Naive B cell (primary cell): ENCODE measurements around the gene RNF144A. TPM values are rescaled to one million over a fixed set of nuclear protein-coding genes. Genes with fewer than 3 reads are reported as not detected.
"Not testable (repeated sequence)": the region's sequence is repeated elsewhere in the genome, so short reads cannot be mapped to it uniquely, and the experiment has no call there.

ENCODE experiments used
- ATAC-seq, 2 donors: fragments of 150-1000 bp; cut with Tn5 transposase; 2 replicates each; pipeline ENCODE4 v1.10.0; 2021; ENCODE audit warnings: low read depth in 2 of 2, mild to moderate bottlenecking in 2 of 2, moderate library complexity in 2 of 2
- DNase-seq: peaks from one replicate; pipeline ENCODE4 v3.0.0; 2022
- H3K27ac Mint-ChIP-seq, 6 donors: one replicate each; pipeline ENCODE4 v1.8.0; 2020 to 2022; ENCODE audit warnings: mild to moderate bottlenecking in 6 of 6, mixed read lengths in 6 of 6, moderate library complexity in 5 of 6, inconsistent platforms in 2 of 6
- H3K27me3 Mint-ChIP-seq, 3 donors: one replicate each; pipeline ENCODE4 v1.8.0; 2021 to 2022; ENCODE audit warnings: mixed read lengths in 3 of 3, mild to moderate bottlenecking in 1 of 3
- H3K36me3 Mint-ChIP-seq, 2 donors: one replicate each; pipeline ENCODE4 v1.8.0; 2020 to 2022; ENCODE audit warnings: mixed read lengths in 2 of 2, inconsistent platforms in 1 of 2, mild to moderate bottlenecking in 1 of 2
- H3K4me1 Mint-ChIP-seq, 3 donors: one replicate each; pipeline ENCODE4 v1.8.0; 2020 to 2022; ENCODE audit warnings: mixed read lengths in 3 of 3, inconsistent platforms in 1 of 3, mild to moderate bottlenecking in 1 of 3, moderate library complexity in 1 of 3
- H3K4me3 Mint-ChIP-seq, 8 donors: one replicate each; pipeline ENCODE4 v1.8.0; 2020 to 2022; ENCODE audit warnings: mild to moderate bottlenecking in 8 of 8, mixed read lengths in 8 of 8, moderate library complexity in 8 of 8, inconsistent platforms in 2 of 8
- H3K9me3 Mint-ChIP-seq, 7 donors: one replicate each; pipeline ENCODE4 v1.8.0; 2020 to 2022; ENCODE audit warnings: mixed read lengths in 7 of 7, mild to moderate bottlenecking in 5 of 7, inconsistent platforms in 2 of 7, moderate library complexity in 1 of 7
- polyA plus RNA-seq, 6 donors: library from polyadenylated mRNA; unstranded; fragments of 300-500 nt; fragmentation: Illumina TruSeq; gene quantifications; one replicate each; pipeline ENCODE4 v1.2.3, GENCODE V29; 2021; ENCODE audit warnings: low read depth in 6 of 6

Gene RNF144A
- polyA plus RNA-seq, 6 donors from 2014 or later, result 0.04 to 0.92 (median 0.16) TPM; not detected in 1

GRCh38 chr2:6982449-6982848 is 65.2 kb downstream of the RNF144A start:
- no peak overlapping the region for H3K4me3 Mint-ChIP-seq
- no peaks in the 10 kb centered on the region for H3K27me3 Mint-ChIP-seq
- peaks cover 0 to 19% (median 10%) of the 10 kb centered on the region in 7 donors for H3K9me3 Mint-ChIP-seq
- ATAC-seq (no peak), DNase-seq (no peak)
- H3K27ac Mint-ChIP-seq, result no peak overlapping the region
- H3K36me3 Mint-ChIP-seq, result peaks cover 12 to 17% of the 10 kb centered on the region in 2 donors
- no peaks in the 10 kb centered on the region for H3K4me1 Mint-ChIP-seq

- Mint-ChIP-seq H3K9me3 (peaks cover 0 to 19% (median 10%) of the 10 kb centered on the region in 7 donors), H3K27me3 (no peaks in the 10 kb centered on the region), H3K36me3 (peaks cover 12 to 17% of the 10 kb centered on the region in 2 donors), H3K4me3 (no peak overlapping the region), H3K27ac (peak overlapping the region in 1 of 6 donors; percentile 71), H3K4me1 (no peaks in the 10 kb centered on the region)
- ATAC-seq (no peak), DNase-seq (no peak)
These were observed 65.8 kb downstream of the RNF144A start for GRCh38 chr2:6982934-6983589.

- peaks cover 7 to 12% of the 10 kb centered on the region in 2 donors for H3K36me3 Mint-ChIP-seq
- H3K27me3 Mint-ChIP-seq, result no peaks in the 10 kb centered on the region
- ATAC-seq, result no peak
- H3K27ac Mint-ChIP-seq, result peak overlapping the region in 1 of 6 donors; percentile 5
- H3K9me3 Mint-ChIP-seq, result peaks cover 2 to 16% (median 7%) of the 10 kb centered on the region in 7 donors
- no peaks in the 10 kb centered on the region for H3K4me1 Mint-ChIP-seq
- peak overlapping the region in 1 of 8 donors; percentile 42 for H3K4me3 Mint-ChIP-seq
- no peak for DNase-seq
These were observed 69.2 kb downstream of the RNF144A start for GRCh38 chr2:6986301-6986911.

GRCh38 chr2:6986912-6987361 is 69.7 kb downstream of the RNF144A start:
- Mint-ChIP-seq H3K27me3 (no peaks in the 10 kb centered on the region), H3K27ac (peak overlapping the region in 1 of 6 donors; percentile 36), H3K4me3 (no peak overlapping the region), H3K4me1 (no peaks in the 10 kb centered on the region), H3K36me3 (peaks cover 2 to 6% of the 10 kb centered on the region in 2 donors), H3K9me3 (peaks cover 0 to 11% (median 4%) of the 10 kb centered on the region in 7 donors)
- ATAC-seq (no peak), DNase-seq (no peak)

GRCh38 chr2:6990871-6991270 is 73.7 kb downstream of the RNF144A start:
- peaks cover 0 to 5% of the 10 kb centered on the region in 2 donors for H3K36me3 Mint-ChIP-seq
- H3K27ac Mint-ChIP-seq, result no peak overlapping the region
- H3K4me1 Mint-ChIP-seq, result peaks cover 3 to 15% (median 10%) of the 10 kb centered on the region in 3 donors
- ATAC-seq (no peak), DNase-seq (no peak)
- peaks cover 0 to 9% (median 4%) of the 10 kb centered on the region in 7 donors for H3K9me3 Mint-ChIP-seq
- no peaks in the 10 kb centered on the region for H3K27me3 Mint-ChIP-seq
- no peak overlapping the region for H3K4me3 Mint-ChIP-seq

GRCh38 chr2:6992794-6993228 is 75.6 kb downstream of the RNF144A start:
- H3K4me1 Mint-ChIP-seq, result peaks cover 3 to 15% (median 10%) of the 10 kb centered on the region in 3 donors
- H3K9me3 Mint-ChIP-seq, result peaks cover 0 to 9% (median 4%) of the 10 kb centered on the region in 7 donors
- H3K4me3 Mint-ChIP-seq, result no peak overlapping the region
- DNase-seq (no peak), ATAC-seq (no peak)
- peaks cover 0 to 5% of the 10 kb centered on the region in 2 donors for H3K36me3 Mint-ChIP-seq
- H3K27me3 Mint-ChIP-seq, result no peaks in the 10 kb centered on the region
- no peak overlapping the region for H3K27ac Mint-ChIP-seq

- peak overlapping the region in 1 of 6 donors; percentile 88 for H3K27ac Mint-ChIP-seq
These were observed 76.0 kb downstream of the RNF144A start for GRCh38 chr2:6993229-6993640.

GRCh38 chr2:6993936-6994335 is 76.7 kb downstream of the RNF144A start:
- peak overlapping the region in 1 of 6 donors; percentile 64 for H3K27ac Mint-ChIP-seq
- peak overlapping the region in 3 of 8 donors; percentile 4 to 49 (median 15) for H3K4me3 Mint-ChIP-seq
- no peak for DNase-seq
- H3K4me1 Mint-ChIP-seq, result peaks cover 8 to 21% (median 18%) of the 10 kb centered on the region in 3 donors
- ATAC-seq, result no peak
- peaks cover 0 to 9% (median 4%) of the 10 kb centered on the region in 7 donors for H3K9me3 Mint-ChIP-seq
- no peaks in the 10 kb centered on the region for H3K27me3 Mint-ChIP-seq
- peaks cover 0 to 5% of the 10 kb centered on the region in 2 donors for H3K36me3 Mint-ChIP-seq

More at GRCh38 chr2:6993229-6993640, 76.0 kb downstream of the RNF144A start:
- ATAC-seq (no peak), DNase-seq (no peak)
- Mint-ChIP-seq H3K4me1 (peaks cover 3 to 15% (median 11%) of the 10 kb centered on the region in 3 donors), H3K4me3 (no peak overlapping the region), H3K36me3 (peaks cover 0 to 5% of the 10 kb centered on the region in 2 donors), H3K9me3 (peaks cover 0 to 9% (median 4%) of the 10 kb centered on the region in 7 donors), H3K27me3 (no peaks in the 10 kb centered on the region)

- peaks cover 0 to 5% of the 10 kb centered on the region in 2 donors for H3K36me3 Mint-ChIP-seq
- H3K4me1 Mint-ChIP-seq, result peaks cover 13 to 28% (median 25%) of the 10 kb centered on the region in 3 donors
- peaks cover 0 to 9% (median 4%) of the 10 kb centered on the region in 7 donors for H3K9me3 Mint-ChIP-seq
- no peaks in the 10 kb centered on the region for H3K27me3 Mint-ChIP-seq
- DNase-seq, result no peak
- H3K27ac Mint-ChIP-seq, result peak overlapping the region in 2 of 6 donors; percentile 15 to 64
- no peak for ATAC-seq
- peak overlapping the region in 1 of 8 donors; percentile 15 for H3K4me3 Mint-ChIP-seq
These were observed 77.4 kb downstream of the RNF144A start for GRCh38 chr2:6994536-6995128.

- no peak overlapping the region for H3K4me3 Mint-ChIP-seq
- peaks cover 21 to 37% (median 33%) of the 10 kb centered on the region in 3 donors for H3K4me1 Mint-ChIP-seq
- no peak for ATAC-seq
- H3K27ac Mint-ChIP-seq, result no peak overlapping the region
- no peaks in the 10 kb centered on the region for H3K27me3 Mint-ChIP-seq
- no peak for DNase-seq
- H3K9me3 Mint-ChIP-seq, result peaks cover 0 to 8% (median 4%) of the 10 kb centered on the region in 7 donors
- peaks cover 0 to 5% of the 10 kb centered on the region in 2 donors for H3K36me3 Mint-ChIP-seq
These were observed 78.3 kb downstream of the RNF144A start for GRCh38 chr2:6995391-6996097.

GRCh38 chr2:6999211-6999877 is 82.1 kb downstream of the RNF144A start:
- H3K9me3 Mint-ChIP-seq, result no peaks in the 10 kb centered on the region
- H3K36me3 Mint-ChIP-seq, result no peaks in the 10 kb centered on the region
- DNase-seq, result no peak
- H3K4me1 Mint-ChIP-seq, result peaks cover 31 to 47% (median 34%) of the 10 kb centered on the region in 3 donors
- peak overlapping the region in 3 of 6 donors; percentile 16 to 96 (median 96) for H3K27ac Mint-ChIP-seq
- H3K4me3 Mint-ChIP-seq, result peak overlapping the region in 7 of 8 donors; percentile 48 to 90 (median 77)
- ATAC-seq, result peak; percentile 76 to 88
- peaks cover 0 to 6% (median under 1%) of the 10 kb centered on the region in 3 donors for H3K27me3 Mint-ChIP-seq

GRCh38 chr2:7001395-7001794 is 84.2 kb downstream of the RNF144A start:
- not testable (repeated sequence) for H3K4me3 Mint-ChIP-seq, H3K27me3 Mint-ChIP-seq, H3K27ac Mint-ChIP-seq, H3K9me3 Mint-ChIP-seq, DNase-seq, ATAC-seq, H3K36me3 Mint-ChIP-seq
- H3K4me1 Mint-ChIP-seq, result peaks cover 35 to 52% (median 43%) of the 10 kb centered on the region in 3 donors
